ENCODE measurements around the gene AGR2.
"Not testable (repeated sequence)": the region's sequence is repeated elsewhere in the genome, so short reads cannot be mapped to it uniquely, and the experiment has no call there.

AGR2 gene

DNA sequence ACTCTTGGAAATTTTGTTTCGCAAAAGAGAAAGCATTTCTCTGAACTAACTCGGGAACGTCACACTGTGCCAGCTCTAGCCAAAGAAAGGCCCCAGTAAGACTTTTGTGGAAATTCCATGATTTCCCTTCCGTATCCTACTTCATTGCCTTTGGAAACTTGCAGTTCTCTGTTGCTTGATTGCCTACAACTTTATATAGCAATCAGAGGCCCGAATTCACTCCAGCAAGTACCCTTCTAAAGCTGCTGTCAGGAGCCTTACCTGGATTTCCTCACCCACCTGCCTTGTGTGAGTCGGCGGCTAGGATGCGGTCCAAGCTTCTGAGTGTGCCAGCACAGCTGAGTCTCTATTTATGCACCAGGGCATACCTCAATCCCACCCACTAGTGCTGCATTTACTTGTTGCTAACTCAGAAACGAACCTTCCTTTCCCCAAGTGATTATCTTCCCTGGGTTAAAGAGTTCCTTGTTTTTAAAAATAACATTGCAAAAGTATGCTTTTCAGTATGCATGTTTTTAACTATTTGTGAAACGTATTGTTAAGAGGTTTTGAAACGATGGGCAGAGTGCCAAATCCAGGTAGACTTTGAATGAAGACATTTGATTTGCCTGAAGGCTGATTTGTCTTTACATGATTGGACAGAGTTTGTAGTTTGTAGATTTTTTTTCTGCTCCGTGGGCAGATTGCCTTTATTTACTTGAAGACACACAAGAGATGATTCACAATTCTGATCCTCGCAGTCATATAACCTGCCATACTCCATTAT, at the start of gene AGR2:
Gene AGR2 (minus strand): TSS at position 326 of the 766 bp plus-strand sequence. CDS start 3,203 bp downstream, outside the sequence.
- DNase-seq: no peak

DNA sequence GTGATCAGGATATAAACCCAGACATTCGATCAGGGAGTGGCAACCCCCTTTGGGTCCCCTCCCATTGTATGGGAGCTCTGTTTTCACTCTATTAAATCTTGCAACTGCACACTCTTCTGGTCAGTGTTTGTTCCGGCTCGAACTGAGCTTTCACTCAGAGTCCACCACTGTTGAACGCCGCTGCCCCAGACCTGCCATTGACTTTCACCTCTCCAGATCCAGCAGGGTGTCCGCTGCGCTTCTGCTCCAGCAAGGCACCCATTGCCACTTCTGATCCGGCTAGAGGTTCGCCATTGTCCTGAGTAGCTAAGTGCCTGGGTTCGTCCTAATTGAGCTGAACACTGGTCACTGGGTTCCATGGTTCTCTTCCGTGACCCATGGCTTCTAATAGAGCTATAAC, 48.4 kb upstream of the AGR2 start:
- not testable (repeated sequence) for DNase-seq

DNA sequence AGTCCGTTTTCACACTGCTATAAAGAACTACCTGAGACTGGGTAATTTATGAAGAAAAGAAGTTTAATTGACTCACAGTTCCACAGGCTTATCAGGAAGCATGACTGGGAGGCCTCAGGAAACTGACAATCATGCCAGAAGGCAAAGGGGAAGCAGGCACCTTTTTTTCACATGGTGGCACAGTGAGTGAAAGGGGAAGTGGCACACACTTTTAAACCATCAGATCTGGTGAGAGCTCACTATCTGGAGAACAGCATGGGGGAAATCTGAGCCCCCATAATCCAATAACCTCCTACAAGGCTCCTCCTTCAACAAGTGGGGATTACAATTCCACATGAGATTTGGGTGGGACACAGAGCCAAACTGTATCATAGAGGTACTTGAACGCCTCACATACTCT, 47.0 kb upstream of the AGR2 start:
- DNase-seq: no peak

DNA sequence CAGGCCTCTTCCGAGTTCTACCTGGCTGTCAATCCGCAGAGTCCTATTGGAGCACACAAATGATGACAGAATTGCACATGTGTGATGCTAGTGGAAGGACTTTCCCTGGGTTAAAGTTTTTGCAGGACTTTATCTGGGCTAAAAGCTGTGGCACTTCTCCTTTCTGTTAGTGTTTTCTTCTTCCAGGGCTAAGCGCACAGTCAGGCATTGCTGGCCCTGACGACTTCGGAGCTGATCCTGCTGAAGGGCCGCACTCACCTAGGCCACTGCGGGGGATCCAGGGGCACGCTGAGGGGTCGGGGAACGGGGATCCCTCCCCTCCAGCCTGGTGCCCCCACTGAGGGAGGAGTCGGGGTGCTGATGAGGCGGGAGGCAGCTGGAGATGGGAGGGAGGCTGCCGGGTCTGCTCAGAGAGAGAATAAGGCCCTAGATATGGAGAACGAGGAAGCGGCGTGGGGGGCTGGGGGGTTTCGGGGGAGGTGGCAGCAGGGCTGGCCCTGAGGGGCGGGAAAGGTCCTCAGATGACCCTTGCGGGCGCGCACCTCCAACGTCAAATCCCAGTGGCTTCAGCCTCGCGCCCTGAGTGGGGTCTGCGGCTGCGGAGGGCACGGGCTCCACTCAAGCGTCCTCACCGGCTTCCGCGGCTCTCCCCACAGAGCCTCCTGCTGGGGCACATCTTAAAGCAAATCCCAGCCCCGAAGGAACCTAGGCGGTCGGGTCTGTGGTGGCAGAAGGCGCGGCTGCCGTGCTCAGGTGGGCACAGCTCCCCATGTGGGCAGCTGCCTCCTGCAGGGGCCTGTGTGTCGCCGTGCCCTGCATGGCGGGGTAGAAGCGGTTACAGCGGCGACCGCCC, 46.0 kb upstream of the AGR2 start:
- DNase-seq: no peak

DNA sequence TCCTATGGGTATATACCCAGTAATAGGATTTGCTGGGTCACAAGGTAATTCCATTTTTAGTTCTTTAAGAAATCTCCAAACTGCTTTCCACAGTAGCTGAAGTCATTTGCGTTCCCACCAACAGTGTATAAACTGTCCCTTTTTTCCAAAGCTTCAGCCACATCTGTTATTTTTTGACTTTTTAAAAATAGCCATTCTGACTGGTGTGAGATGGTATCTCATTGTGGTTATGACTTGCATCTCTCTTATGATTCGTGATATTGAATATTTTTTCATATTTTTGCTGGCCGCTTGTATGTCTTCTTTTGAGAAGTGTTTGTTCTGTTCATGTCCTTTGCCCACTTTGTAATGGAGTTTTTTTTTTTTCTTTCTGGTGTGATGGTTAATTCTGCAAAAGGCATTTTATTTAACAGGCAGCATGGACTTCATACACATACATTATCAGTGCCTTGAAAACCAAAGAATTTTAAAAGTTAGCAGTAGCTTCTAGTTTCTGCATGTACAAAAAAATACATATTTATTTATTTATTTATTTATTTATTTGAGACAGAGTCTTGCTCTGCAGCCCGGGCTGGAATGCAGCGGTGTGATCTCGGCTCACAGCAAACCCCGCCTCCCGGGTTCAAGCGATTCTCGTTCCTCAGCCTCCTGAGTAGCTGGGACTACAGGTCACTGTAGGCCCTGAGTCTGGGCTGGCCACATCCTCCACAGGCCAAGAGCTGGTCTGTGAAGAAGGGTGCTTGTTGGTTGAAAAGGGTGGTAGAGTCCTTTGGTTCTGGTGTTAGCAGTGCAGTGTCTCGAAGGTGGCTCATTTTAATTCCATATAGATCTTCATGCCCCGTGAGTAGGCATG, 44.7 kb upstream of the AGR2 start:
- DNase-seq: no peak

DNA sequence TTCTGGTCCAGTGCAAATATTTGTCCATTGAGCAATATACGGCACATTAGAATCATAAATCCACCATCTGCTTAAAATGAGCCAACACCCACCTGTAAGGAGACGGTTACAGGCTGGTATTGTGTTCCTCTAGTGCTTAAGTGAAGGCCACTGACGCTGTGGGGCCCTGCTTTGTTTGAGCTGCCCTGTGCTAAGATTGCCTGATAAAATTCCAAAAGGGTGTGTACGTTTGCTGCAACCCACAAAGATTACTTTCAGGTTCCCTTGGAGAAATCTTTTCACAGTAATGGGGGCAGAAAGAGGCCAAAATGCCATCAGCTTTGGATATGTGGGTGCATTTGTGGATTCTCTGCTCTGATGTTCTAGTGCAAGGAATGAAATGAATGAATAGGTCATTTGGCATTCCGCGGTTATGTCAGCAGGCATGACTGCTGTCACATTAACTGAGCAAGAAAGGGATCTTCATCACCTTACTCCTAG, 42.6 kb upstream of the AGR2 start:
- peak; percentile 26 for DNase-seq

DNA sequence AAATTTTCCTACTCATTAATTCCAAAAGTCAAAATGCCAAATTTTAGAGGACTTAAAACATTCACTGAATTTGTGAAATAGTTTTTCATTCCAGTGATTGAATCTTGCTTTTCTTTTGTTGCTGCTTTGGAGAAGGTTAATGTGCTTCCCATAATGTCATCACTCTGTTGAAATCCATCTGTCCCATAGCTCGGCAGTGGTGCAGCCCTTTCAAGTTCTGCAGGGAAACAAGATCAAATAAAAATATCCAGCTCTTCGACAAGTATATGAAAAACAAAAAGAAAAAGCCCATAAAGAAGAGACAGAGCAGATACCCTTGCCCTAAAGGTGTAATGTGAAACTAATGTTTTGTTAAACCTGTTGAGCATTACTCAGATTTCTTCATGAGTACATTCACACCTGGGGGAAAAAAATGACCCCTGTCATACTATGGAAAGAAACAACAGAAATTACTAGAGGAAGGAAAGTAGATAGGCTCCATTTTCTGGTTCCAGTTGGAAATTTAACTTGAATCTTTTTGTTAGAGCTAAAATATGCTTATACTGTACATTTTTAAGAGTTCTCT, 41.9 kb upstream of the AGR2 start:
- DNase-seq: no peak

DNA sequence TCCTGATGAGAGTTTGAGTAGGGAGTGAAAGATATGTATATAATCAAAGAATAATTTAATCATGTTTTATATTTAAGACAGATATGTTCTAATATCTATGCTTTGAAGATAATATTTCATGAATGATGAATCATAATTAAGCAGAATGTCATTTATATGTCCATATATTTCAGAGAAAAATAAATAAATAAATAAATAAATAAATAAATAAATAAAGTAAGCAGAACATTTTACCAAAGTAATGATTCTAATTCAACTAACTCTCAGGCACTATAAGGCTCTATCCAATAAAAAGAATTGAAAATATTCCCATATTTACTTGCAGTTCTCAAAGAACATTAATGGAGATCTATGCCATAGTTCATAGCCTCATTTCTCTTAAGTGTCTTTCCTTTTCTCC, 40.9 kb upstream of the AGR2 start:
- DNase-seq: no peak

DNA sequence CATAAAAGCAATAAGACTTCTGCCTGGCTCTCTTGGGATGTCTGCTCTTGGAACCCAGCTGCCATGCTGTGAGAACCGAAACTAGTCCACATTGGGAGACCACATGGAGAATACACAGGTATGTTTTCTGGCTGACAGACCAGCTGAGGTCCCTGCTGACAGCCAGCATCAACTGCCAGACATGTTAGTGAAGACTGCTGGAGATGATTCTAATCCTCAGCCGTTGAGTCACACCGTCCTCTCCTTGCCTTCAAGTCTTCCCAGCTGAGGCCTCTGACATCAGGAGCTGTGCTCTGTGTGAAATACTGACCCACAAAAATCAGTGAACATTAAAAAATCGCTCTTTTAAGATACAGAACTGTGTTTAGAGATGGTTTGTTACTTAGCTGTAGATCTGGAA, 36.9 kb upstream of the AGR2 start:
- no peak for DNase-seq

DNA sequence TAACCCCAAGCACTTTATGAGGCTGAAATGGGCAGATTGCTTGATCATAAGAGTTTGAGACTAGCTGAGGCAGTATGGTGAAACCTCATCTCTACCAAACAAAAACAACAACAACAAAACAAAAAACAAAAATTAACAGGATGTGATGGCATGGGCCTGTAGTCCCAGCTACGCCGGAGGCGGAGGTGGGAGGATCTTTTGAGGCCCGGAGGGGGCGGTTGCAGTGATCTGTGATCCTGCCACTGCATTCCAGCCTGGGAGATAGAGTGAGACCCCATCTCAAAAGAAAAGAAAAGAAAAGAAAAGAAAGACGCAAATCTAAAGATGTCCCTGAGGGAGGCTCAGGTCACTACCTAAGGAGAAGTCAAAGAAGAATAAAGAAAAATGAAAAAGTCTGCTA, 35.3 kb upstream of the AGR2 start:
- no peak for DNase-seq

DNA sequence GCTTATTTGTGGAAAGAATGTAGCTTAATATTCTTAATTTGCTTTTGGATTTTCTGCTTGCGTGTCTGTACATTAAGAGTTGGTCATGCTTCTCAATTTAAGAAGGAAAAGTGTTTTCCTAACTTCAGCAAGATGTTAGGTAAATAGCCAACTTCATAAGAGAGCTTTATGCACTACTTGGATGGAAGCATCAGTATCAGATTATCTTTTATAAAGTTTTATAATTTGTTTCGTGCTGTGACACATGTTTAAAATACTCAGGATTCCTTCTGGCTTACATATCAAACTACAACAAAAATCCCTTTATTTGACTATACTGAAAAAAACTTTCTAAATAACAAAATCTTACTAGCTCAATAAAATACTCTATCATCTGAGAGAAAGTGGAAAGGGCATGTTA, 34.8 kb upstream of the AGR2 start:
- no peak for DNase-seq

DNA sequence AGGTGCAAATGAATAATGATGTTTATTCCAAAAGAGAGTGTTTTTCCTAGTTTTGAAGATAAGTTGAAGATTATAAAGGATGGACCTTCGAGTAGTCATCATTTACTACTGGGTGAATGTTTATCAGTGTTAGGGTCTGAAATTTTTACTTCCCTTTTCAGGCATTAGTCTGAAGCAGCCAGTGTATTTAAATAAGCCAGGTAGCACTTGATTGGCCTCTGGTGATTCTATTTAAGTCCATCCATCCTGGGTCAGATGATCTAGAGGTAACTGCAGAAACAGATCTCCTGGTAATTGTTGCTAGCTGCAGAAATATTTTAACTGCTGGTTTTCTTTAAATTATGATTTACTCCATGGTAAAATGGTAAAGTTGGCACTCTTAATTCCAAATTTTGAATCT, 34.1 kb upstream of the AGR2 start:
- DNase-seq: no peak

DNA sequence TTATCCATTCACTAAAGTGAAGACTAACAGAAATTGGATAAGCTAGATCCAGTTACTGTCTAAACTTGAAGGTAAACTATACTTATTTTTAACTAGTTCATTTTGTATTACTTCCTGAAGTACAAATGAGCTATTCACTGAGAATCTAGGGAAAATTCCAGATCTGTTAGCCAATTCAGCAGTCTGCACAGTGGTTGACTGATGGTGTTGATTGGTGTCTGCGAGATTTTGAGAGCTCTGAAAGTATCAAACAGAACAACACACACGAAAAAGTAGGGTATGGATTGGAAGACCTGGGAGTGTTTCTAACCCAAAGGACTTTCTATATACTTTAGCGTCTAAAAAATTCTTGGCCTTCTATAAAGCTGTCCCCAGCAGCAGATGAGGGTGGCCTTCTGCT, 33.6 kb upstream of the AGR2 start:
- DNase-seq: no peak

DNA sequence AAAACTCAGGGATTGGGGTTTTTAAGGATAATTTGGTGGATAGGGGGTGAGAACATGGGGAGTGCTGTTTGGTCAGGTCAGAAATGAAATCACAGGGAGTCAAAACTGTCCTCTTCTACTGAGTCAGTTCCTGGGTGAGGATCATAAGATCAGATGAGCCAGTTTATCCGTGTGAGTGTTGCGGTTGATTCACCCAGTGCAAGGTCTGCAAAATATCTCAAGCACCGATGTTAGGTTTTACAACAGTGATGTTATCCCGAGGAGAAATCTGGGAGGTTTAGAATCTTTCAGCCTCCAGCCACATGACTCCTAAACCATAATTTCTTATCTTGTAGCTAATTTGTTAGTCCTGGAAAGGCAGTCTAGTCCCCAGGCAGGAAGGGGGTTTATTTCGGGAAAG, 31.7 kb upstream of the AGR2 start:
- no peak for DNase-seq

DNA sequence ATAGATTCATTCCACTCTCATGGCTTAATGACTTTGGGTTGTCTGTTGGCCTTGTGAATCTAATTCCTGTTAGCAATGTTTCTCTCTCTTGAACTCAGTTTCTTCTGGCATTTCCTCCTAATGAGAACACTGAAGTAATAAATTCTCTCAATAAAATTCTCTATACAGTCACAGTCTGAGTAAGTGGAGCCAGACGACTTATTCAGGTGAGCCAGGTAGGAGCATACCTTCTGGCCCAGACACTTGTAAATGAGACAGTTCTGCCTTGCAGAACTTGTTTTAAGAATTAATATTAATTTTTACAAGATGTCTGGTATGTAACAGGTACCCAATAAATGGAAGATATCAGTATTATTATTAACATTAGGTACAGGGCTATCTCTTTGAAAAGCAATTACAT, 28.6 kb upstream of the AGR2 start:
- DNase-seq: no peak

DNA sequence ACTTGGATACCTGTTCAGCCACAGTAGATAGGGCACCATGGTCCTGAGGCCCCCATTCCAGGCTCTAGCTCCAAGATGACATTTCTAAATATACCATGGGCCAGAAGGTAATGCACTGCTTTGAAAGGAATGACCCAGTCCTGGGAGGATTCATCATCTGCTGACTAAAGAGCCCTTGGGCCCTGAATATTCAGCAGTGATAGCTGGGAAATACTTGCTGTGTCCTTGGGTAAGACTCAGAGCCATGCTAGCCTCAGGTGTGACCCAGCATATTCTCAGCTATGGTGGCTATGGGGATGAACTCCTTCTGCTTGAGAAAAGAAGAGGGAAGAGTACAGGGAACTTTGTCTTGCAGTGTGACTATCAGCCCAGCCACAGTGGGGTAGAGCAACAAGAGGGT, 21.3 kb upstream of the AGR2 start:
- no peak for DNase-seq

DNA sequence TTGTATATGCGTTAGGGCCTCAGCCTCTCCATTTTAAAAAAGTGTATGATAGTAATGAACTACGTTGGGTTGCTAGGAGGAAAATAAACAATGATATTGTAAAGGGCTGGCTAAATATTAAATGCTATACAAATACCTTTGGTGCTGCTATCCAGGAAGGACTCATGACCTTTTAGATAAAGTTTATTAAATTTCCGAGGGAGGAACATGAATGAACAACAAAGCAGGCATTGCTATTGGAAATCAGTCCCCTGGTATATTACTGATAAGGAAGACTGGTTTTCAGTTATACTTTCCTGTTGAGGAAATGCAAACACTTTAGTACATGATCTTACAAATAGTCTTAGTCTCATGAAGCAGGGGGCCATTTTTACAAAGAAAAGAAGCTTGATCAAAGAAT, 17.2 kb upstream of the AGR2 start:
- no peak for DNase-seq

DNA sequence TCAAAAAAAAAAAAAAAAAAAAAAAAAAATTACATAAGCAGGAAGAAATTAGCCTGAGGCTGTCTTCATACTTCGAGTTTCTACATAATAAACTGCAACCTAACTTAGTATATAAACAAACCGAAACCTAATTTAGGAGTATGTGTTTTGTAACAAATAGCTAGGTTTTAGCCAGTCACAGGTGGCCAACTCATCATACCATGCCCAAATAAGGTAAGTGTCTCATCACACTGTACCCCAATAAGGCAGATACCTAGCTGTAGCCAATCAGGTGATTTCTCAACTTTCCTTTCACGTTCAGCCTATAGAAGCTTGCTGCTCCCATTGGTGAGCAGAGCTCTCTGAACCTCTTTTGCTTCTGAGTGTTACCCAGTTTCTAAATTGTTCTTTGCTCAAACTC, 13.9 kb upstream of the AGR2 start:
- DNase-seq: no peak

DNA sequence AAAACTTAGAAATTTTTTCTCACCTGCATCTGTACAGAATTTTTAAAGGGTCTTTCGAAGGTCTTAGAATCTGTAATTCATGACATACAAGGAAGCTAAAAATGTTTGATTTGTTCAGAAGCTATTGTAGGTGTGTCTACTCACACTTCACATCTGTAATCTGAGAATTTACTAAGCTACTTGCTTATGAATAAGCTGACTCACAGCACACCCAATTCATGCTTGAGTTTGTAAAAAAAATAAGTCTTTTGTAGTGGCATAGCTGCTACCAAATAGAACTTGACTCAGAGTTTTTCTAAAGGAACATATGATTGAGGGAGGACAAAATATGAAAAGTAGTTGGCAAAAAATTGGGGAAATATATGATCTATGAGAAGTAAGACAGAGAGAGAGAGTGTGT, 12.7 kb upstream of the AGR2 start:
- no peak for DNase-seq

DNA sequence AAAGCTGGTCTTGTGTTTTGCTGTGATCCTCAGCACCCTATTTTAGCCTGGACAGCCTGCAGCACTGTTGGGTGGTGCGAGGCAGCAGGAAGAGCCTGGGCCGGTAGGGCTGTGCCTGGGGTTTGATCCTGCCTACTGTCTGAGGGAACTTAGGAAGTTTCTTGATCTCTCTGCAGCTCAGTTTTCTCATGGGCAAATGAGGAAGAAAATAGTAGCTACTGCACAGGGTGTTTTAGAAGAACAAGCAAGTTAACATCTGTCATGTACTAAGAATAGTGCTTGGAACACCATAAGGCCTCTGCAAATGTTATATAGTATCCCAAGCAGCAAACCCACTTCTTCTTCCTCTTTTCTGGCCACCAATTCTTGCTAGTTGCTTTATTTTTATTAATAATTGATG, 12.0 kb upstream of the AGR2 start:
- DNase-seq: no peak

DNA sequence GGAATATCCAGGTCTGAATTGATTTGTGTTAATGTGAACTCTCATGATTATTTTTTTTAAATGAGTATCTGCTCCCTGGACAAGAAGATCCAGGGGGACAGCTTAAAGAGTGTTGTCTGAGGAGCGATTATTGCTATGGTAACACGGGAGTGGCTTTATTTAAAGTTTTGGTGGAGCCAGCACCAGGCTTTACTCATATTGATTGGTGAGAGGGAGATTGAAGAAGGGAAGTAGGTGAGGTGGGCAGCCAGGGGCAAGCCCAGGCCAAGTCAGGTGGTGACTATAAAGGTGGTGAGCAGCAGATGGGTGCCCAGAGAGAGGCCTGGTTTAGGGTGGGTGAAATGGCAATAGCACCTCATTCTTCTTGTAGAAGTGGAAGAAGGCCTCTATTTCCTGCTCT, 10.2 kb upstream of the AGR2 start:
- no peak for DNase-seq

DNA sequence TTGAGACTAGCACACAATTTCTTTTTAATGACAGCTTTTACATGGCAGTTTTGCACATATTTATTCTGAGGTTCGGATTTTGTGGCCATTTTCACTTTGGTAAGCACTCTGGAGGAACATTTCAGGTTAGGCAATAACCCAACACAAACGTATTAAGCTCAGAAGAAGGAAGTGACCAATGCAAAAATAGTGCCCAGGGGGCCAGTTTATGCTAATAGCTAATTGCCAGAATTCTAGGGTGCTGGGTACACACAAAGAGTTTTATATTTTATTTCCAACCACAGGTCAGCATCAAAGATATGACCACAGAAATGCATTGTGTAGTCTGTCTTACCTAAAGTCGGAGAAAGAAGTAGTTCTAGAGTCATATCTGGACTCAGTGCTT, 8.4 kb upstream of the AGR2 start:
- DNase-seq: no peak
